Measurements from ENCODE around the gene PRMT3. TPM values are rescaled to one million over a fixed set of nuclear protein-coding genes. Genes with fewer than 3 reads are reported as not detected.

PRMT3 gene
- total RNA-seq, 1 experiment from 2014 or later = 31.4 TPM

GRCh38 chr11:20367313-20367948 lies 20.1 kb upstream of the PRMT3 start:
- Mint-ChIP-seq H3K4me3 (no peak overlapping the region), H3K27me3 (ENCODE audit: low read depth) (peaks cover 20% of the 10 kb centered on the region)
- POLR2A ChIA-PET = no interaction called here

More at GRCh38 chr11:20367313-20367948, 20.1 kb upstream of the PRMT3 start:
- peaks cover 10% of the 10 kb centered on the region for H3K36me3 Mint-ChIP-seq
- DNase-seq (ENCODE audit: low spot score) (no peak), ATAC-seq (no peak)
- CTCF ChIA-PET = interaction anchor here (1.0 kb wide), 1 partner anchor 13 kb away, joined by 3 read pairs; no protein-coding TSS in a partner anchor
- peaks cover 54% of the 10 kb centered on the region for H3K4me1 Mint-ChIP-seq
- TF ChIP-seq ATF1 (CRISPR knock-in tag; IDR thresholded peaks at IDR 0.05) (no peak), PRDM15 (CRISPR knock-in tag; IDR thresholded peaks at IDR 0.05) (no peak), E2F4 (CRISPR knock-in tag; IDR thresholded peaks at IDR 0.05; ENCODE audit: borderline replicate concordance, low read depth) (no peak), SOX15 (CRISPR knock-in tag; IDR thresholded peaks at IDR 0.05) (no peak), RELA (CRISPR knock-in tag; IDR thresholded peaks at IDR 0.05; ENCODE audit: borderline replicate concordance) (no peak), GTF2I (CRISPR knock-in tag; conservative IDR thresholded peaks at IDR 0.05) (no peak), FOXJ3 (CRISPR knock-in tag; IDR thresholded peaks at IDR 0.05; ENCODE audit: borderline replicate concordance) (no peak), MYBL2 (CRISPR knock-in tag; IDR thresholded peaks at IDR 0.05) (no peak), IRF1 (CRISPR knock-in tag; IDR thresholded peaks at IDR 0.05) (no peak), ZNF121 (CRISPR knock-in tag; IDR thresholded peaks at IDR 0.05) (no peak), NFATC4 (CRISPR knock-in tag; IDR thresholded peaks at IDR 0.05) (no peak), ATF3 (CRISPR knock-in tag; conservative IDR thresholded peaks at IDR 0.05) (no peak), NR3C1 (CRISPR knock-in tag; conservative IDR thresholded peaks at IDR 0.05; ENCODE audit: low read depth) (no peak), ZNF512 (CRISPR knock-in tag; IDR thresholded peaks at IDR 0.05; ENCODE audit: borderline replicate concordance) (no peak), OVOL2 (CRISPR knock-in tag; IDR thresholded peaks at IDR 0.05; ENCODE audit: borderline replicate concordance) (no peak), ZBTB43 (CRISPR knock-in tag; IDR thresholded peaks at IDR 0.05) (no peak), ZNF416 (CRISPR knock-in tag; IDR thresholded peaks at IDR 0.05) (no peak)
- no peak overlapping the region for H3K27ac Mint-ChIP-seq
- H3K9me3 Mint-ChIP-seq = no peaks in the 10 kb centered on the region

All from WTC11 (cell line).